Kidney (tissue), 14 donors: ENCODE measurements around the gene DHRS3. TPM values are rescaled to one million over a fixed set of nuclear protein-coding genes. Genes with fewer than 3 reads are reported as not detected.

Source experiments
- DNase-seq, 5 donors: peaks; one replicate each; pipeline ENCODE4 v3.0.0-alpha.2; 2013 to 2020
- FAIRE-seq: peaks from 2 replicates; lab custom pipeline; 2012; peaks lifted over from hg19 to GRCh38; lab: Jason Lieb, UNC
- H3K27ac ChIP-seq, 2 donors: one replicate each; pipeline ENCODE4 v1.7.0; 2013; ENCODE audit warnings: low read depth in 2 of 2, low read length in 2 of 2, inconsistent platforms in 1 of 2
- H3K27me3 ChIP-seq: one replicate; pipeline ENCODE4 v1.7.1; 2013; ENCODE audit warnings: low read length, inconsistent platforms; ENCODE audit not compliant: control insufficient read depth, insufficient read depth
- H3K36me3 ChIP-seq, 3 donors: one replicate each; pipeline versions ENCODE4 v1.7.0 to v1.7.1; 2013; ENCODE audit warnings: low read length in 3 of 3, control low read depth in 1 of 3, inconsistent platforms in 1 of 3; ENCODE audit not compliant: insufficient read depth in 3 of 3, control insufficient read depth in 2 of 3
- H3K4me1 ChIP-seq, 3 donors: one replicate each; pipeline versions ENCODE4 v1.7.0 to v1.7.1; 2013; ENCODE audit warnings: low read length in 3 of 3, inconsistent platforms in 1 of 3, low read depth in 1 of 3; ENCODE audit not compliant: control insufficient read depth in 2 of 3, insufficient read depth in 2 of 3
- H3K4me3 ChIP-seq, 3 donors: one replicate each; pipeline versions ENCODE4 v1.7.0 to v1.8.1; 2013; ENCODE audit warnings: low read length in 3 of 3, control low read depth in 1 of 3, inconsistent platforms in 1 of 3
- H3K9ac ChIP-seq, 3 donors: one replicate each; pipeline versions ENCODE4 v1.7.0 to v1.7.1; 2013; ENCODE audit warnings: low read length in 3 of 3, control low read depth in 1 of 3, inconsistent platforms in 1 of 3
- H3K9me3 ChIP-seq, 3 donors: one replicate each; pipeline versions ENCODE4 v1.7.0 to v1.7.1; 2013; ENCODE audit warnings: low read length in 3 of 3, control low read depth in 1 of 3, inconsistent platforms in 1 of 3; ENCODE audit not compliant: control insufficient read depth in 2 of 3, insufficient read depth in 1 of 3
- CTCF ChIP-seq: IDR thresholded peaks from 3 replicates; pipeline ENCODE4 v1.5.1; 2012; ENCODE audit warnings: mild to moderate bottlenecking, moderate library complexity, borderline replicate concordance; ENCODE audit not compliant: insufficient read depth; ENCODE audit errors: extremely low read depth
- intact Hi-C: fragments of 100-400 bp; cut with DNase I; formaldehyde crosslinking; loops from one replicate; pipeline ENCODE4 v1.11.1; 2022
- polyA plus RNA-seq: library from polyadenylated mRNA; stranded (reverse); fragments of 350-450 nt; fragmentation: Illumina TruSeq; extraction: RNeasy Lipid Tissue Mini Kit (QIAGEN cat#74804); gene quantifications from one replicate; pipeline ENCODE4 v1.2.3, GENCODE V29; 2014; ENCODE audit warnings: low read depth, low replicate concordance; ENCODE audit not compliant: insufficient read depth
- total RNA-seq: library from RNA; stranded (reverse); fragmentation: NEBNext Ultra II Directional; extraction: Animal tissue kit (Norgen Biotek cat#: 25700); gene quantifications from one replicate; pipeline ENCODE4 v1.2.1, GENCODE V29; 2021
- donor health status: control.
- donor health status: control.
- donor health status: control.
- donor health status: control.
- donor health status: control.
- donor health status: DM: yes; HTN: yes; CAD: no.
- donor health status: Normal renal cell carcinoma (clear cell type).

DHRS3 gene
- total and polyA plus RNA-seq, 2 donors from 2014 or later = 44.8 to 97.1 TPM

- Histone ChIP-seq H3K36me3 (peaks cover 6 to 27% (median 12%) of the 10 kb centered on the region in 3 donors), H3K4me3 (no peak overlapping the region), H3K27ac (no peak overlapping the region), H3K4me1 (peaks cover 0 to 16% (median 3%) of the 10 kb centered on the region in 3 donors), H3K9me3 (peaks cover 0 to 4% (median 0%) of the 10 kb centered on the region in 3 donors), H3K27me3 (no peaks in the 10 kb centered on the region), H3K9ac (no peak overlapping the region)
- FAIRE-seq (no peak), DNase-seq (no peak)
- intact Hi-C loops = no loop called here
- no peak for TF ChIP-seq CTCF
These were observed 7.6 kb downstream of the DHRS3 start for GRCh38 chr1:12610305-12610935.

GRCh38 chr1:12609469-12610003, 8.5 kb downstream of the DHRS3 start:
- no peak for TF ChIP-seq CTCF
- no peak for DNase-seq
- Histone ChIP-seq H3K4me3 (no peak overlapping the region), H3K9ac (no peak overlapping the region), H3K27me3 (no peaks in the 10 kb centered on the region), H3K4me1 (peaks cover 0 to 15% (median 3%) of the 10 kb centered on the region in 3 donors), H3K9me3 (peaks cover 0 to 4% (median 0%) of the 10 kb centered on the region in 3 donors), H3K36me3 (peaks cover 9 to 33% (median 14%) of the 10 kb centered on the region in 3 donors), H3K27ac (no peak overlapping the region)
- no peak for FAIRE-seq
- intact Hi-C loops = no loop called here

GRCh38 chr1:12608311-12608957, 9.6 kb downstream of the DHRS3 start:
- Histone ChIP-seq H3K4me3 (no peak overlapping the region), H3K9me3 (peaks cover 0 to 4% (median 0%) of the 10 kb centered on the region in 3 donors), H3K36me3 (peaks cover 9 to 28% (median 14%) of the 10 kb centered on the region in 3 donors), H3K9ac (no peak overlapping the region), H3K4me1 (peaks cover 0 to 23% (median 11%) of the 10 kb centered on the region in 3 donors), H3K27me3 (no peaks in the 10 kb centered on the region), H3K27ac (no peak overlapping the region)
- FAIRE-seq (no peak), DNase-seq (no peak)
- intact Hi-C loops = no loop called here
- no peak for TF ChIP-seq CTCF
